CD14-positive monocyte (primary cell): ENCODE measurements around the gene TBX2. TPM values are rescaled to one million over a fixed set of nuclear protein-coding genes. Genes with fewer than 3 reads are reported as not detected.

Source experiments
- DNase-seq, 3 donors: peaks; one replicate each; pipeline ENCODE4 v3.0.0-alpha.2; 2011 to 2022
- H2AFZ ChIP-seq: 2 replicates; pipeline ENCODE4 v1.6.0; 2012; ENCODE audit warnings: mild to moderate bottlenecking, low read depth, low read length, inconsistent platforms; ENCODE audit not compliant: insufficient read depth, poor library complexity, severe bottlenecking
- H3K27ac ChIP-seq, 2 donors: 1 replicate in 1 of 2; 2 replicates in 1 of 2; pipeline ENCODE4 v1.5.1; 2012 to 2013; ENCODE audit warnings: low read length in 2 of 2, control low read depth in 1 of 2, inconsistent platforms in 1 of 2, low read depth in 1 of 2, mild to moderate bottlenecking in 1 of 2
- H3K27me3 ChIP-seq, 2 donors: one replicate each; pipeline versions ENCODE4 v1.6.0 to v1.6.1; 2011 to 2013; ENCODE audit warnings: low read length in 2 of 2; ENCODE audit not compliant: control insufficient read depth in 2 of 2, insufficient read depth in 2 of 2
- H3K36me3 ChIP-seq, 2 donors: replicated peaks in 1 of 2; 1 replicate in 1 of 2; 2 replicates in 1 of 2; pipeline versions ENCODE4 v1.5.1 to v1.6.1; 2012 to 2013; ENCODE audit warnings: low read length in 2 of 2, control low read depth in 1 of 2, inconsistent platforms in 1 of 2, mild to moderate bottlenecking in 1 of 2; ENCODE audit not compliant: insufficient read depth in 2 of 2, control insufficient read depth in 1 of 2
- H3K4me1 ChIP-seq, 2 donors: 1 replicate in 1 of 2; 2 replicates in 1 of 2; pipeline versions ENCODE4 v1.5.1 to v1.6.1; 2012 to 2013; ENCODE audit warnings: low read length in 2 of 2, control low read depth in 1 of 2, inconsistent platforms in 1 of 2, mild to moderate bottlenecking in 1 of 2, moderate library complexity in 1 of 2; ENCODE audit not compliant: insufficient read depth in 2 of 2, control insufficient read depth in 1 of 2
- H3K4me2 ChIP-seq: replicated peaks from 2 replicates; pipeline ENCODE3; 2012; ENCODE audit warnings: low read length, moderate library complexity, mild to moderate bottlenecking; ENCODE audit not compliant: poor library complexity, severe bottlenecking; ENCODE audit errors: extremely low read depth
- H3K4me3 ChIP-seq, 3 experiments: fragments of 200-600 bp in 1 of 3; sonication (generic) in 1 of 3; replicated peaks in 1 of 3; 1 replicate in 2 of 3; 2 replicates in 1 of 3; pipeline ENCODE4 v1.5.1; 2011 to 2013; ENCODE audit warnings: low read length in 3 of 3, mild to moderate bottlenecking in 3 of 3, control low read depth in 2 of 3, low read depth in 2 of 3, inconsistent platforms in 1 of 3, moderate library complexity in 1 of 3
- H3K79me2 ChIP-seq: 2 replicates; pipeline ENCODE4 v1.6.0; 2012; ENCODE audit warnings: mild to moderate bottlenecking, control low read depth, inconsistent platforms, low read length, moderate library complexity; ENCODE audit not compliant: insufficient read depth
- H3K9ac ChIP-seq: 2 replicates; pipeline ENCODE4 v1.6.0; 2017; ENCODE audit warnings: low read length, mild to moderate bottlenecking; ENCODE audit not compliant: insufficient read depth, poor library complexity, severe bottlenecking
- H3K9me3 ChIP-seq, 2 donors: replicated peaks in 1 of 2; 1 replicate in 1 of 2; 2 replicates in 1 of 2; pipeline versions ENCODE4 v1.5.1 to v1.6.1; 2012 to 2013; ENCODE audit warnings: low read length in 2 of 2, control low read depth in 1 of 2; ENCODE audit not compliant: control insufficient read depth in 1 of 2, insufficient read depth in 1 of 2
- H4K20me1 ChIP-seq: 2 replicates; pipeline ENCODE4 v1.6.0; 2012; ENCODE audit warnings: mild to moderate bottlenecking, low read length, control low read depth, moderate library complexity; ENCODE audit not compliant: insufficient read depth
- H3K27ac Mint-ChIP-seq, 7 donors: one replicate each; pipeline ENCODE4 v1.8.0; 2020; ENCODE audit warnings: mild to moderate bottlenecking in 7 of 7, mixed read lengths in 7 of 7, moderate library complexity in 6 of 7, inconsistent platforms in 2 of 7
- H3K27me3 Mint-ChIP-seq, 3 donors: one replicate each; pipeline ENCODE4 v1.8.0; 2021 to 2022; ENCODE audit warnings: low read depth in 3 of 3, mild to moderate bottlenecking in 3 of 3, mixed read lengths in 3 of 3, moderate library complexity in 3 of 3, inconsistent platforms in 1 of 3
- H3K36me3 Mint-ChIP-seq, 2 donors: one replicate each; pipeline ENCODE4 v1.8.0; 2020; ENCODE audit warnings: mixed read lengths in 2 of 2, inconsistent platforms in 1 of 2, mild to moderate bottlenecking in 1 of 2
- H3K4me1 Mint-ChIP-seq: one replicate; pipeline ENCODE4 v1.8.0; 2020; ENCODE audit warnings: mild to moderate bottlenecking, mixed read lengths
- H3K4me3 Mint-ChIP-seq, 2 donors: one replicate each; pipeline ENCODE4 v1.8.0; 2020; ENCODE audit warnings: mild to moderate bottlenecking in 2 of 2, mixed read lengths in 2 of 2, moderate library complexity in 1 of 2
- H3K9me3 Mint-ChIP-seq, 7 donors: one replicate each; pipeline ENCODE4 v1.8.0; 2020 to 2022; ENCODE audit warnings: mixed read lengths in 7 of 7, mild to moderate bottlenecking in 6 of 7, moderate library complexity in 6 of 7, inconsistent platforms in 2 of 7
- WGBS: methylation state at CpG from one replicate; pipeline ENCODE4 v1.1.5; 2013; ENCODE audit warnings: missing lambda C conversion rate; ENCODE audit not compliant: insufficient coverage; 5-methylcytosine and 5-hydroxymethylcytosine counted together
- intact Hi-C, 2 donors: fragments of 100-400 bp; cut with micrococcal nuclease; formaldehyde crosslinking; loops; one replicate each; pipeline versions ENCODE4 v1.15.0 to v1.15.1; 2023
- polyA plus RNA-seq, 3 donors: library from polyadenylated mRNA; depleted of rRNA in 1 of 3; unstranded in 2 of 3; stranded (reverse) in 1 of 3; fragments of 300-500 nt in 2 of 3; fragments of >200 nt in 1 of 3; fragmentation: Illumina TruSeq in 2 of 3; gene quantifications; 1 replicate in 2 of 3; 2 replicates in 1 of 3; pipeline ENCODE4 v1.2.3, GENCODE V29; 2012 to 2021
- TF ChIP-seq, protein P1 (sequence below): fragments of 200-600 bp; IDR thresholded peaks from one replicate; pipeline ENCODE4 v1.8.0; 2022; ENCODE audit warnings: antibody characterized with exemption, mild to moderate bottlenecking

TBX2 gene
- polyA plus RNA-seq, 3 donors, result 0.03 TPM; not detected in 2

DNA sequence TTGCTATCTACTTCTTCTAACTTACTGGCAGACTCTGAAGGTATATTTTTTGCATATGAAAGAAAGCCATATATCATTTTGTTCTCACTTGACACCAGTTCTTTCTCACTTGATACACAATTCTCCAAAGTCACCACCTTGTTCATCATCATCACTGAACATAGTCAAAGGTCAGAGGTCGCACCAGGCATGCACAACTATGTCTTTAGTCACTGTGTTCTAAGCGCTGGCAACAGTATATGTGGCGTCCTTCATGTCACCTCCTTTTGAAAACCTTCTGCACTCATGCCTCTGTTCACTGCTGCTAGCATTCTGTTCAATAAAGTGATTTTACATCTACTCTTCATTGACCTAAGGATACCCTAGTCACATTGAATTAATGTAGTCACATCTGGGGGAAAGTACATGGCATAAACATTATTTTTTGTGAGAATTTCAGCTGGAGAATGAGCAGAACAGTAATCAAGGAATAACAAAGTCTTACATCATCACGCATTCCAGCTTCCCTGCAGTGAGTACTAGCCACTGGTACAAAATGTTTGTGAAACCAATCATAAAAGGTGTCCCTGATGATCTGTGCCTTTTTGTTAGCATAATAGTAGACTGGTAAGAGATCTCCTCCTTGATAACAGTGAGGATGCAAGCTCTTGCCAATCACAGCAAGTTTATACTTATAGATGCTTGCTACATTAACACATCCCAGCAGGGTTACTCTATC is 32.1 kb downstream of the TBX2 start:
- no peak overlapping the region for H3K27ac Mint-ChIP-seq
- H3K27me3 Mint-ChIP-seq, result peaks cover 23 to 43% (median 31%) of the 10 kb centered on the region in 3 donors
- no peak overlapping the region for H3K4me3 Mint-ChIP-seq
- Histone ChIP-seq H3K4me2 (no peak overlapping the region), H3K4me3 (no peak overlapping the region), H2AFZ (no peak overlapping the region), H3K9ac (no peak overlapping the region), H3K79me2 (no peaks in the 10 kb centered on the region), H3K9me3 (peaks cover 0 to 7% of the 10 kb centered on the region in 2 donors), H3K36me3 (no peaks in the 10 kb centered on the region), H3K4me1 (no peaks in the 10 kb centered on the region), H3K27ac (no peak overlapping the region), H3K27me3 (peaks cover 13 to 33% of the 10 kb centered on the region in 2 donors), H4K20me1 (no peaks in the 10 kb centered on the region)
- H3K36me3 Mint-ChIP-seq, result no peaks in the 10 kb centered on the region
- DNase-seq, result no peak
- no peaks in the 10 kb centered on the region for H3K4me1 Mint-ChIP-seq
- intact Hi-C loops, result no loop called here
- TF ChIP-seq, protein P1, sequence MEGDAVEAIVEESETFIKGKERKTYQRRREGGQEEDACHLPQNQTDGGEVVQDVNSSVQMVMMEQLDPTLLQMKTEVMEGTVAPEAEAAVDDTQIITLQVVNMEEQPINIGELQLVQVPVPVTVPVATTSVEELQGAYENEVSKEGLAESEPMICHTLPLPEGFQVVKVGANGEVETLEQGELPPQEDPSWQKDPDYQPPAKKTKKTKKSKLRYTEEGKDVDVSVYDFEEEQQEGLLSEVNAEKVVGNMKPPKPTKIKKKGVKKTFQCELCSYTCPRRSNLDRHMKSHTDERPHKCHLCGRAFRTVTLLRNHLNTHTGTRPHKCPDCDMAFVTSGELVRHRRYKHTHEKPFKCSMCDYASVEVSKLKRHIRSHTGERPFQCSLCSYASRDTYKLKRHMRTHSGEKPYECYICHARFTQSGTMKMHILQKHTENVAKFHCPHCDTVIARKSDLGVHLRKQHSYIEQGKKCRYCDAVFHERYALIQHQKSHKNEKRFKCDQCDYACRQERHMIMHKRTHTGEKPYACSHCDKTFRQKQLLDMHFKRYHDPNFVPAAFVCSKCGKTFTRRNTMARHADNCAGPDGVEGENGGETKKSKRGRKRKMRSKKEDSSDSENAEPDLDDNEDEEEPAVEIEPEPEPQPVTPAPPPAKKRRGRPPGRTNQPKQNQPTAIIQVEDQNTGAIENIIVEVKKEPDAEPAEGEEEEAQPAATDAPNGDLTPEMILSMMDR, result no peak
- WGBS, result 88% methylated on average over 4 of the region's 4 CpGs
- peaks cover 0 to 14% (median 5%) of the 10 kb centered on the region in 7 donors for H3K9me3 Mint-ChIP-seq

DNA sequence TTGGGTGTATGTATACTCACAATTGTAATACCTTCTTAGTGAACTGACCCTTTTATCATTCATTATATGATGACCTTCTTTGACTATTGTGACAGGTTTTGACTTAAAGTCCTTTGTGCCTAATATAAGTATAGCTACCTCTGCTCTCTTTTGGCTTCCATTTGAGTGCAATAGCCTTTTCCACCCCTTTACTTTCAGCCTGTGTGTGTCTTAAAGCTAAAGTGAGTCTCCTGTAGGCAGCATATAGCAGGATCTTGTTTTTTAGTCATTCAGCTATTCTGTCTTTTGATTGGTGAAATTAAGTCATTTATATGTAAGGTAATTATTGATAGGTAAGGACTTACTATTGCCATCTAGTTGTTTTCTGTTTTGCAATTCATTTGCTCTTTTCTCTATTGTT is 36.6 kb downstream of the TBX2 start:
- intact Hi-C loops, result no loop called here
- Mint-ChIP-seq H3K4me1 (peaks cover 2% of the 10 kb centered on the region), H3K36me3 (no peaks in the 10 kb centered on the region), H3K27me3 (peaks cover 25 to 58% (median 35%) of the 10 kb centered on the region in 3 donors), H3K9me3 (peaks cover 4 to 24% (median 13%) of the 10 kb centered on the region in 7 donors), H3K4me3 (no peak overlapping the region), H3K27ac (no peak overlapping the region)
- H3K9me3 ChIP-seq, result peaks cover 0 to 20% of the 10 kb centered on the region in 2 donors
- H3K4me2 ChIP-seq, result no peak overlapping the region
- DNase-seq, result no peak
- no peaks in the 10 kb centered on the region for H3K4me1 ChIP-seq
- H3K9ac ChIP-seq, result no peak overlapping the region
- TF ChIP-seq, protein P1, result no peak
- no peaks in the 10 kb centered on the region for H4K20me1 ChIP-seq
- H3K4me3 ChIP-seq, result no peak overlapping the region
- H3K27ac ChIP-seq, result no peak overlapping the region
- no peak overlapping the region for H2AFZ ChIP-seq
- H3K79me2 ChIP-seq, result no peaks in the 10 kb centered on the region
- no peaks in the 10 kb centered on the region for H3K36me3 ChIP-seq
- peaks cover 12 to 18% of the 10 kb centered on the region in 2 donors for H3K27me3 ChIP-seq
